ENCODE results near the gene SMIM23. TPM values are rescaled to one million over a fixed set of nuclear protein-coding genes. Genes with fewer than 3 reads are reported as not detected.

SMIM23 gene
- total and polyA plus RNA-seq, 4 donors: not detected

DNA sequence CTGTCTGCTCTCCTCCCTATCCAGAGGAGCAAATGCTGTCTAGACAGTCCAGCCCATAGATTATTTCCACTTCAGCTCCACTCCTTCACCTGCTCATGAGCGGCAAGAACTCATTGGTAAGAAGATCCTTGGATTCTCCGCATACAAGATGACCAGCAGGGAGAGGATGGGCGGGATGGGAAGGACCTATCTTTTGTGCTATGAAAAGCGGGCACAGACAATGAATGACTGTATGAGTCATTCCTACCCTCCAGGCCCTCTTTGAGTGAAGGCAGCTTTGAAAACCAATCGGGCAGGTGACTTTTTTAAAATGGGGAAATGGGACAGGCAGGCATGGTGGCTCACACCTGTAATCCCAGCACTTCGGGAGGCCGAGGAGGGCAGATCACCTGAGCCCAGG is 49.4 kb downstream of the SMIM23 start:
- WGBS, 2 donors: 83% methylated on average over 7 of the region's 7 CpGs
- ATAC-seq (ENCODE audit: insufficient read depth, low FRiP score) (no peak), DNase-seq (no peak)
- H3K36me3 ChIP-seq (ENCODE audit: control insufficient read depth in 4 of 4, insufficient read depth in 4 of 4, low read length in 4 of 4): no peaks in the 10 kb centered on the region
- H3K27me3 ChIP-seq (ENCODE audit: control insufficient read depth in 3 of 3, insufficient read depth in 3 of 3, low read length in 2 of 3): no peaks in the 10 kb centered on the region
- TF ChIP-seq, protein P1, sequence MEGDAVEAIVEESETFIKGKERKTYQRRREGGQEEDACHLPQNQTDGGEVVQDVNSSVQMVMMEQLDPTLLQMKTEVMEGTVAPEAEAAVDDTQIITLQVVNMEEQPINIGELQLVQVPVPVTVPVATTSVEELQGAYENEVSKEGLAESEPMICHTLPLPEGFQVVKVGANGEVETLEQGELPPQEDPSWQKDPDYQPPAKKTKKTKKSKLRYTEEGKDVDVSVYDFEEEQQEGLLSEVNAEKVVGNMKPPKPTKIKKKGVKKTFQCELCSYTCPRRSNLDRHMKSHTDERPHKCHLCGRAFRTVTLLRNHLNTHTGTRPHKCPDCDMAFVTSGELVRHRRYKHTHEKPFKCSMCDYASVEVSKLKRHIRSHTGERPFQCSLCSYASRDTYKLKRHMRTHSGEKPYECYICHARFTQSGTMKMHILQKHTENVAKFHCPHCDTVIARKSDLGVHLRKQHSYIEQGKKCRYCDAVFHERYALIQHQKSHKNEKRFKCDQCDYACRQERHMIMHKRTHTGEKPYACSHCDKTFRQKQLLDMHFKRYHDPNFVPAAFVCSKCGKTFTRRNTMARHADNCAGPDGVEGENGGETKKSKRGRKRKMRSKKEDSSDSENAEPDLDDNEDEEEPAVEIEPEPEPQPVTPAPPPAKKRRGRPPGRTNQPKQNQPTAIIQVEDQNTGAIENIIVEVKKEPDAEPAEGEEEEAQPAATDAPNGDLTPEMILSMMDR (IDR thresholded peaks at IDR 0.05; ENCODE audit: control extremely low read depth, extremely low read depth): no peak
- no peak overlapping the region for H3K9ac ChIP-seq (ENCODE audit: insufficient read depth in 1 of 2, low read length in 2 of 2)
- H3K4me3 ChIP-seq: no peak overlapping the region
- peaks cover 0 to 5% (median 2%) of the 10 kb centered on the region in 4 donors for H3K9me3 ChIP-seq (ENCODE audit: control insufficient read depth in 4 of 4, insufficient read depth in 3 of 4, low read length in 3 of 4)
- no peak overlapping the region for H3K27ac ChIP-seq (ENCODE audit: low read depth in 1 of 2, low read length in 1 of 2)
- H3K4me1 ChIP-seq (ENCODE audit: control insufficient read depth in 5 of 5, insufficient read depth in 5 of 5, low read length in 5 of 5): no peaks in the 10 kb centered on the region

DNA sequence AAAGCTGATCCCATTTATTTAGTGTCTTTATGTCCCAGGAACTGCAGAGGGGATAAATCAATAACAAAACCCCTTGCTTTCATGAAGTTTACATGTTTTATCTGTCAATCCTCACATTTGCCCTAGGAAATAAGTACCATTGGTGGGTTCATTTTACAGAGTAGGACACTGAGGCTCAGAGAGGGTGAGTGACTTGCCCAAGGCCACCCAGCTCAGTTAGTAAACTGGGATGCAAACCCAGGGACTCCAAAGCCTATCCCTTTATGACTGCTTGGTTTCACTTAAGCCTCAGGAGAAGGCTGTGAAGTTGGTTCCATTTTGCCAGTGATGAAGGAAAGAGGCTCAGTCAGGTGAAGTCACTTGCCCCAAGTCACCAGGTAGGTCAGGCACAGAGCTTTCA is 51.9 kb downstream of the SMIM23 start:
- Histone ChIP-seq H3K36me3 (ENCODE audit: control insufficient read depth in 4 of 4, insufficient read depth in 4 of 4, low read length in 4 of 4) (no peaks in the 10 kb centered on the region), H3K4me3 (no peak overlapping the region), H3K27me3 (ENCODE audit: control insufficient read depth in 3 of 3, insufficient read depth in 3 of 3, low read length in 2 of 3) (no peaks in the 10 kb centered on the region), H3K4me1 (ENCODE audit: control insufficient read depth in 5 of 5, insufficient read depth in 5 of 5, low read length in 5 of 5) (no peaks in the 10 kb centered on the region), H3K9me3 (ENCODE audit: control insufficient read depth in 4 of 4, insufficient read depth in 3 of 4, low read length in 3 of 4) (peaks cover 0 to 5% (median 2%) of the 10 kb centered on the region in 4 donors), H3K27ac (ENCODE audit: low read depth in 1 of 2, low read length in 1 of 2) (no peak overlapping the region), H3K9ac (ENCODE audit: insufficient read depth in 1 of 2, low read length in 2 of 2) (no peak overlapping the region)
- TF ChIP-seq, protein P1 (IDR thresholded peaks at IDR 0.05; ENCODE audit: control extremely low read depth, extremely low read depth): no peak
- ATAC-seq (ENCODE audit: insufficient read depth, low FRiP score) (no peak), DNase-seq (no peak)

DNA sequence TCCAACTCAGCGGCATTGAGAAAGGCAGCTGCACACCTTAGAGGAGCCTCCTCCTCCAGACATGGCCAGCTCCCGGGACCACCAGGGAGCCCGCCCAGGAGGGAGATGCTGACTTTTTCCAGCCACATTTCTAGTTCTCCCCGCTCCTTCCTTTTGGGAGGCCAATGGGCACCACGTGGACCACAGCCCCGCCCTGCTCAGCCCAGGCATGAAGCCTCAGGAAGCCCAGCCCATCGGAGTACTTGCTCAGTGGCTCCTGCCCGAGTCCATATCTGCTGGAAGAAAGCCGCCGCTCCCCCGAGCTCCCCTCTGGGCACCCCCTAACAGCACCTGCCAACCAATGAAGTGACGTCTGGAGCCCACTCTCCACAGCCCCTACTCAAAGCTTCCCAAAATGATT is 52.4 kb downstream of the SMIM23 start:
- 77 to 80% methylated on average over 12 of the region's 12 CpGs for WGBS, 2 donors

DNA sequence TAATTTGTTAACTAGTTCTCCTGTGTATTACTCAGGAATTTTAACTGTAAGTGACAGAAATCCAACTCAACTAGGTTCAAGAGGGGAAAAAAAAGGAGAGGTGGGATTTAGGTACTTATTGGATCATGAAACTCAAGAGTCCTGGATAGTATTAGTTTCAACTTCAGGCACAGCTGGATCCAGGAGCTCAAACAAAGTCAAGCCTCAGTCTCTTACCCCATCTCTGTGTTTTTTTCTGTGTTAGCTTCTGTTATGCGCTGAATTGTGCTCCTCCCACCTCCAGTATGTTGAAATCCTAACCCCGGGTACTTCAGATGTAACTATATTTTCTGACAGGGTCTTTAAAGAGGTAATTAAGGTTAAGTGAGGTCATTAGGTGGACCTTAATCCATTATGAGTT is 53.5 kb downstream of the SMIM23 start:
- 24 to 66% methylated on average over 2 of the region's 2 CpGs for WGBS, 2 donors
- Histone ChIP-seq H3K27ac (ENCODE audit: low read depth in 1 of 2, low read length in 1 of 2) (no peak overlapping the region), H3K36me3 (ENCODE audit: control insufficient read depth in 4 of 4, insufficient read depth in 4 of 4, low read length in 4 of 4) (no peaks in the 10 kb centered on the region), H3K4me3 (no peak overlapping the region), H3K9me3 (ENCODE audit: control insufficient read depth in 4 of 4, insufficient read depth in 3 of 4, low read length in 3 of 4) (no peaks in the 10 kb centered on the region), H3K27me3 (ENCODE audit: control insufficient read depth in 3 of 3, insufficient read depth in 3 of 3, low read length in 2 of 3) (no peaks in the 10 kb centered on the region), H3K4me1 (ENCODE audit: control insufficient read depth in 5 of 5, insufficient read depth in 5 of 5, low read length in 5 of 5) (no peaks in the 10 kb centered on the region), H3K9ac (ENCODE audit: insufficient read depth in 1 of 2, low read length in 2 of 2) (no peak overlapping the region)
- ATAC-seq (ENCODE audit: insufficient read depth, low FRiP score) (no peak), DNase-seq (no peak)
- TF ChIP-seq, protein P1 (IDR thresholded peaks at IDR 0.05; ENCODE audit: control extremely low read depth, extremely low read depth): no peak

More for the DNA sequence above, 52.4 kb downstream of the SMIM23 start:
- no peak overlapping the region for H3K27ac ChIP-seq (ENCODE audit: low read depth in 1 of 2, low read length in 1 of 2)
- no peak for DNase-seq
- H3K27me3 ChIP-seq (ENCODE audit: control insufficient read depth in 3 of 3, insufficient read depth in 3 of 3, low read length in 2 of 3): no peaks in the 10 kb centered on the region
- H3K9me3 ChIP-seq (ENCODE audit: control insufficient read depth in 4 of 4, insufficient read depth in 3 of 4, low read length in 3 of 4): peaks cover 0 to 4% (median 2%) of the 10 kb centered on the region in 4 donors
- H3K9ac ChIP-seq (ENCODE audit: insufficient read depth in 1 of 2, low read length in 2 of 2): no peak overlapping the region
- ATAC-seq (ENCODE audit: insufficient read depth, low FRiP score): no peak
- no peaks in the 10 kb centered on the region for H3K4me1 ChIP-seq (ENCODE audit: control insufficient read depth in 5 of 5, insufficient read depth in 5 of 5, low read length in 5 of 5)
- no peak overlapping the region for H3K4me3 ChIP-seq
- H3K36me3 ChIP-seq (ENCODE audit: control insufficient read depth in 4 of 4, insufficient read depth in 4 of 4, low read length in 4 of 4): no peaks in the 10 kb centered on the region
- TF ChIP-seq, protein P1 (IDR thresholded peaks at IDR 0.05; ENCODE audit: control extremely low read depth, extremely low read depth): no peak

All from lung (tissue), 12 donors.